GM21381 (cell line): Measurements from ENCODE around the gene GALP.
"Not testable (repeated sequence)": the region's sequence is repeated elsewhere in the genome, so short reads cannot be mapped to it uniquely, and the experiment has no call there.

Experiments used
- ATAC-seq: cut with Tn5 transposase; IDR thresholded peaks from one replicate; pipeline ENCODE4 v1.9.1; 2021; ENCODE audit warnings: mild to moderate bottlenecking, moderate library complexity; ENCODE audit not compliant: unreplicated experiment

Gene GALP

DNA sequence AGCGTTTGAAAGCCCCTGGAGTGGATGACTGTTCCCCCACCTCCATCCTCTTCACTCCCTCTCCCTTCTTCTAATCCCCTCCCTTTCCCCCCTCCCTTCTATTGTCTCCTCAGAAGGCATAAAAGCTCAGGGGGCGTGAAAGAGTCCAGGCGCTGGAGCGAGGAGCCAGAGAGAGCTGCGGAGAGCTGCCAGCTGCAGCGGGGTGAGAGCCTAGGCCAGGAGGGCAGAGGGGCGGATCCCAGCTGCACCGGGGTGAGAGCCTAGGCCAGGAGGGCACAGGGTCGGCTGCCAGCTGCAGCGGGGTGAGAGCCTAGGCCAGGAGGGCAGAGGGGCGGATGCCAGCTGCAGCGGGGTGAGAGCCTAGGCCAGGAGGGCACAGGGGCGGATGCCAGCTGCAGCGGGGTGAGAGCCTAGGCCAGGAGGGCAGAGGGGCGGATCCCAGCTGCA is at the start of gene GALP:
Gene GALP (plus strand): TSS at position 148 of the 447 bp plus-strand sequence. CDS start 1,101 bp downstream, outside the sequence.
- ATAC-seq = not testable (repeated sequence)

DNA sequence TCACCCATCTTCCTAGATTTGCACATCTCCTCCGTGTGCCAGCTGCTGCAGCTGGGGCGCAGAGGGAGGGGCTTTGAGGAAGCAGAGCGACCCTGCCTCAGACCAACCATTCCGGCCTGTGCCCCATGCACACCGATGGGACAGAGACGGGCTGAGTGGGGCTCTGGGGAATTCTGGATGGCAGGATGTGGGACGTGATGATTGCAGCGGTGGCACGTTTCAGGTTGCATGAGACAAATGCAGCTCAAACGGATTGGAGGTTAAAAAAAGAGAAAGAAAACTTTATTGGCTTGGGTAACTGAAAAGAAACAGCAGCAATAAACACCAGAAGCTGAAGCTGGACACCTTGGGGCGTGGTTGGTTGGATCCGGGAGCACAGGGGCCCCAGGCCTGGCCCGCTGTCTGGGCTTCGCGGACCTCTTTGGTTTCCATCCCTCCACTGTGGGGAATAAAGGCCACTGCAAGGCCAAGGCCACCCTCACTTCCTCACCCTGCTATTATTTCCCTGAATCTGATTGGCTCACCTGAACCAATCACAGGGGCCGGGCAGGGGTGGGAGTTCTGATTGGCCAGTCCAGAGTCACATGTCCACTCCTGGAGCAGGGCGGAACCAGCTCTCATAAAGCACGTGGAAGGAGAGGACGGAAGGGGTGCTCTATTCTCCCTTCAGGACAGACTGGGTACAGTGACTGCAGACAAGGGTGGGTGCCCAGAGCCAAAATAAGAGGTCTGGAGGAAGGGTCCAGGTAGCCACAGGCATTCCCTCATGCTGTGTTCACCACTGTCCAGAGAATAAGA is 48.6 kb upstream of the GALP start:
- ATAC-seq = no peak

GRCh38 chr19:56130006-56130405 is 45.8 kb upstream of the GALP start:
- ATAC-seq = no peak

DNA sequence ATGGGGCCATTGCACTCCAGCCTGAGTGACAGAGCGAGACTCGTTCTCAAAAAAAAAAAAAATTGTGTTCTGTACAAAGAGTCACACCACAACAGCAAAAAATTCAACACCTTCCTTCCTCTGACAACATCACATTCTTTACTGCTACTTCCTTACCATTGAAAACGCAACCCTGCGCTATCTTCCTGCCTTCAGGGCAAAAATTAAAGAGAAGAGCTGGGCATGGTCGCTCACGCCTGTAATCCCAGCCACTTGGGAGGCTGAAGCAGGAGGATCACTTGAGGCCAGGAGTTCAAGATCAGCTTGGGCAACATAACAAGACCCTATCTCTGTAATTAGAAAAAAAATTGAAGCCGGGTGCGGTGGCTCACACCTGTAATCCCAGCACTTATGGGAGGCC is 44.2 kb upstream of the GALP start:
- no peak for ATAC-seq

DNA sequence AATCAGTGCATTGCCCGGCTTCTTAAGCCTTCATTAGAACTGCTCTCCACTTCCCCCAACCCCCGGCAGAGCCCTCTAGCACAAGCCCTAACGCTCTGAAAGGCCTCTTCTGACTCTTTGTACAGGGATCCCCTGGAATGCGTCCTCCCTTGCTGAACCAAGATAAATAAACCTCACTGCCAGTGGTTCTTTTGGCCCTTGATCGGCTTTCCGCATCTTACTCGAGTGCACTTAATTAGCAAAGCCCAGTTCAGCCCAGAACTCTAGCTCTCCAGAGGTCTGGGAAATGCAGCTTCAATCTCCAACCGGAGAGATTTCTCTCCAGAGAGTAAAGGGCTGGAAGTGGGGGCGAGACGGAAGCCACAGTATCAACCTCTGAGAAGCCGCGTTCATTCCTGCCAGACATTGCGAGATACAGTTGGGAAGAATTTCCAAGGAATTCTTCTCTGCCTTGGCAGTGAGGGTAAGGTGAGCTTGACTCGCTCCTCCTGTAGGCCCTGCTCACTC is 43.4 kb upstream of the GALP start:
- no peak for ATAC-seq

GRCh38 chr19:56133858-56134653 is 41.8 kb upstream of the GALP start:
- ATAC-seq = no peak

DNA sequence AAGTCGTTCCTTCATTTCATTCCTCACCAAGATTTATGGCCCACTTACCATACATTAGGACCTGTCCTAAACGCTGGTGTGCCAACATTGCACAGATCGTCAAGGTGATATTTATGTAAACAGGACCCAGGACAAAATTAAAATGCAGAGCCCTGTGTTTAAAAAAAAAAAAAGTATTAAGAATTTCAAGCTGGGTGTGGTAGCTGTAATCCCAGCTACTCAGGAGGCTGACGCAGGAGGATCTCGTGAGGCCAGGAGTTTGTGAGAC is 41.2 kb upstream of the GALP start:
- no peak for ATAC-seq

- ATAC-seq = no peak
These were observed 39.4 kb upstream of the GALP start for GRCh38 chr19:56136362-56136761.

DNA sequence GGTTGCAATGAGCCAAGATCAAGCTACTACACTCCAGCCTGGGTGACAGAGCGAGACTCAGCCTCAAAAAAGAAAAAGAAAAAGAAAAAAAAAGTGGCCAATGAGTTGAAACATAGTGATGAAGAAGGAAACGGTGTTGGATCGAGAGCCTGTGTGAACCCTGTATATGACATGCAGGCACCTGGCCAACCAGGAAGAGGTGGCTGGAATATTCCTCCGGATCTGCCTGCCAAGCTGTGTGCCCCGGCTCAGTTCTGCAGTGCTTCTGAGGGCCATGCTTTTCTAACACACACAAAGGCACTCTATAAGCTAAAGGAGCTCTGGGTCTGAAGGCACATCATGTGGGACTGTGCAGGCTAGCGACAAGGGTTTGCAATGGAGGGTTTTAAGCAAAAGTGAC is 38.4 kb upstream of the GALP start:
- no peak for ATAC-seq

DNA sequence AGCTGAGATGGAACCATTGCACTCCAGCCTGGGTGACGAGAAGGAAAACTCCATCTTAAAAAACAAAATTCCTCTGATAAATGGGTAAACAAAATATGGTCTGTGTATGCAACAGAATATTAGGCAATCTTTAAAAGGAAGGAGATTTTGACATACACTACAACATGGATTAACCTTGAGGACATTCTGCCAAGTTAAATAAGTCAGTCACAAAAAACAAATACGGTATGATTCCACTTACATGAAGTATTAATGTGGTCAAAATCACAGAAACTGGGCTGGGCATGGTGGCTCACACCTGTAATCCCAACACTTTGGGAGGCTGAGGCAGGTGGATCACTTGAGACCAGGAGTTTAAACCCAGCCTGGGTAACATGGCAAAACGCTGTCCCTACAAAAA is 37.7 kb upstream of the GALP start:
- no peak for ATAC-seq

GRCh38 chr19:56139847-56140582 is 35.8 kb upstream of the GALP start:
- ATAC-seq = no peak

DNA sequence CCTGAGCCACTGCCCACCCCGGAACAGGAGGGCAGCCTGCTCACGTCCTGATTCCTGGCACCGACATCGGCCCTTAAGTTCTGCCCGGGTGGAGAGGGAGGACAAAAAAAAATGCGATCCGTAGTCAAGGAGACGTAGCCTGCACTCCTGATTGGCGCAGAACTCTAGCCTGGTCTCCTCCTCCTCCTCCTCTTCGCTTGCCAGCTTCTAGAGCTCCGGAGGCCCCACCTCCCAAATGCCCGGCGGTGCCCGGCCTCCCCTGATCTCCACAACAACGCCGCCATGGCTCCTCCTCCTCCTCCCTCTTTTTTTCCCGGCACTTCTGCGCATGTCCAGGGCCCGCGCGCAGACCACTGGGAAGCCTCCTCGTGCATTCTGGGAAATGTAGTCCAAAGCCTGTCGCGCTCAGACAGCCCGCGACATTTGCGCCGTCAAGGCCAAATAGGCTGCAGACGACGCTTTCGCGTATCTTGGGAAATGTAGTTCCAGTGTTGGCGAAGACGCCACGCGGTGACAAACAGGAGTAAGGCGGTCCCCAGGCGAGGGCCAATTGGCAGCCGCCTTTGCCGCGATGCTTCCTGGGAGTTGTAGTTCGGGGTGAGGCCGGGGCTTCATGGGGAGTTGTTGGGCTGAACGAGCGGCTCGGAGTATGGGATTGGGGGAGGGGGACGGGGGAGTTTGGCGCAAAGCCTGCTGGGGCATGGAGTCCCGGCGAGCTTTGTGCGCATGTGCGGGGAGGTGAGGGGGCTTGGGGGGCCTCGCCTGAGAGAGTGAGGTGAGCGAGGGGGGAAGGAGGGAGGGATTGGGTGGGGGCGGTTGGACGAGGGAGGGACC is 35.0 kb upstream of the GALP start, which contains the start of gene ZNF444:
Gene ZNF444 (plus strand): TSS at position 705 of the 834 bp plus-strand sequence. CDS start 5,625 bp downstream, outside the sequence.
- ATAC-seq = peak; percentile 91

- ATAC-seq = no peak
These were observed 34.3 kb upstream of the GALP start for GRCh38 chr19:56141417-56141993.

GRCh38 chr19:56142087-56142787 is 33.6 kb upstream of the GALP start:
- ATAC-seq = no peak

GRCh38 chr19:56142897-56143434 is 32.8 kb upstream of the GALP start:
- ATAC-seq = no peak

DNA sequence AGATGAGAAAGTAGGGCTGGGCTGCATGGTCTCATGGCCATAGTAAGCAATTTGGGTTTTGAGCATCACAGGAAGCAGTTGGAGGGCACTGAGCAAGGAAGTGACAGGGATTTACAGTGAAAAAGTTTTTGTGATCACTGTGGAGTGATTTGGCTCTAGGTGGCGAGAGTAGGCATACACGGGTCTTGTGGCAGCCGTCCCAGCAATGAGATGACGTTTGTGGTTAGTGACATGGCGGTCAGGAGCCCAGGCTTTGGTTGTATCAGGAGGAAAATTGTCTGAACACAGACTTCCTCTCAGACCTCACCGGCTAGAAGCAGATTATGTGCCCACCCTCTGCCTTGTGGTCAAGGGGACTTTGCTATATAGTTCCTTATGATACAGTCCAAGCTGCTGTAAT is 31.4 kb upstream of the GALP start:
- no peak for ATAC-seq

DNA sequence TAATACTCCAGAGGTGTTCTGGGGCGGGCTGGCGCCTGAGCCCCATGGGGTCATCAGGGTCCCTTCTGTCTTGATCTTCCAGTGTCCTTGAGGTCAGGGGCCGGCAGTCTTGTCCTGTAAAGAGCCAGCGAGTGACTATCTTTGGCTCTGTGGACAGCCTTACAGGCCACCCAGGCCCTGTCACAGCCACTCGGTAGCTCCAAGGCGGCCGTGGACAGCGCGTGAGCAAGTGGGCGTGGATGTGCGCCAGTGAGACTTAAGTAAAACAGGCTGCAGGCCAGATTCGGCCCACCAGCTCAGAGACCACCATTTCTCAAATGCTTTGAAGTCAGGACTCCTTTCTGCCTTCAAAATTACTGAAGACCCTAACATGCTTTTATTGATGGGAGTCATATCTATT is 31.0 kb upstream of the GALP start:
- ATAC-seq = no peak

GRCh38 chr19:56145698-56146097 is 30.1 kb upstream of the GALP start:
- no peak for ATAC-seq

DNA sequence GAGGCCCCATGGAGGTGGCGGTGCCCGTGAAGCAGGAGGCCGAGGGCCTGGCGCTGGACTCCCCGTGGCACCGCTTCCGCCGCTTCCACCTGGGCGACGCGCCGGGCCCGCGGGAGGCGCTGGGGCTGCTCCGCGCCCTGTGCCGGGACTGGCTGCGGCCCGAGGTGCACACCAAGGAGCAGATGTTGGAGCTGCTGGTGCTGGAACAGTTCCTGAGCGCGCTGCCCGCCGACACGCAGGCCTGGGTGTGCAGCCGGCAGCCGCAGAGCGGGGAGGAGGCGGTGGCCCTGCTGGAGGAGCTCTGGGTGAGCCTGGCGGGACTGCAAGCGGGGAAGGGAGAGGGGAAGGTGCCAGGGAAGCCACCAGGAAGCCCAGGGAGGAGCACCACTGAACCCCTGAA is 28.9 kb upstream of the GALP start:
- ATAC-seq = no peak
